ENCODE data around the gene PCNP. TPM values are rescaled to one million over a fixed set of nuclear protein-coding genes. Genes with fewer than 3 reads are reported as not detected.
"Not testable (repeated sequence)": the region's sequence is repeated elsewhere in the genome, so short reads cannot be mapped to it uniquely, and the experiment has no call there.

The PCNP gene
- total RNA-seq, 1 donor from 2014 or later = 117 TPM

- TF ChIP-seq, protein P1, sequence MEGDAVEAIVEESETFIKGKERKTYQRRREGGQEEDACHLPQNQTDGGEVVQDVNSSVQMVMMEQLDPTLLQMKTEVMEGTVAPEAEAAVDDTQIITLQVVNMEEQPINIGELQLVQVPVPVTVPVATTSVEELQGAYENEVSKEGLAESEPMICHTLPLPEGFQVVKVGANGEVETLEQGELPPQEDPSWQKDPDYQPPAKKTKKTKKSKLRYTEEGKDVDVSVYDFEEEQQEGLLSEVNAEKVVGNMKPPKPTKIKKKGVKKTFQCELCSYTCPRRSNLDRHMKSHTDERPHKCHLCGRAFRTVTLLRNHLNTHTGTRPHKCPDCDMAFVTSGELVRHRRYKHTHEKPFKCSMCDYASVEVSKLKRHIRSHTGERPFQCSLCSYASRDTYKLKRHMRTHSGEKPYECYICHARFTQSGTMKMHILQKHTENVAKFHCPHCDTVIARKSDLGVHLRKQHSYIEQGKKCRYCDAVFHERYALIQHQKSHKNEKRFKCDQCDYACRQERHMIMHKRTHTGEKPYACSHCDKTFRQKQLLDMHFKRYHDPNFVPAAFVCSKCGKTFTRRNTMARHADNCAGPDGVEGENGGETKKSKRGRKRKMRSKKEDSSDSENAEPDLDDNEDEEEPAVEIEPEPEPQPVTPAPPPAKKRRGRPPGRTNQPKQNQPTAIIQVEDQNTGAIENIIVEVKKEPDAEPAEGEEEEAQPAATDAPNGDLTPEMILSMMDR (IDR thresholded peaks at IDR 0.05; ENCODE audit: unreplicated experiment) = no peak
- Mint-ChIP-seq H3K27me3 (ENCODE audit: unreplicated experiment) (peaks cover 6% of the 10 kb centered on the region), H3K9me3 (ENCODE audit: unreplicated experiment) (no peaks in the 10 kb centered on the region), H3K27ac (ENCODE audit: unreplicated experiment) (no peak overlapping the region), H3K4me1 (ENCODE audit: unreplicated experiment) (peaks cover 17% of the 10 kb centered on the region), H3K36me3 (ENCODE audit: low read depth, unreplicated experiment) (no peaks in the 10 kb centered on the region), H3K4me3 (ENCODE audit: unreplicated experiment) (no peak overlapping the region)
- no peak for DNase-seq (ENCODE audit: low spot score)
Observed at GRCh38 chr3:101535221-101535620, 38.8 kb upstream of the PCNP start.

DNA sequence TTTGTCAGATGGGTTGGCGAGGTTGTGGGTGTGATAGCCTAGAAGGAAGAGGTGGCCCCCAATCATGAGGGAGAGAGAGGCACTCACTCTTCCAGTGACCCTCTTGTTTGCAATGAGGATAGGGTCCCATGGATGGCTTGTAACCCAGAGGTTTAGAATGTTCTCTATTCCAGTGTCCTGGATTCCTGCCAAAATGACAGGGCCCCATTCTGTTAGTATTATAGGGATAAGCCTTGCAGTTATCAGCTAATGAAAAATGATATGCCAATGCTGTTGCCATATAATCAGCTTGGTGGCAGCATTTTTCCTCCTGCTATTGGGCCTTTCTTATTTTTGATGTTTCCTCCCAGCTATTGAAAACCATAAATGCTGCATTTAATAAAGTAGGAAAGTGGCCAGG is 37.7 kb upstream of the PCNP start:
- no peaks in the 10 kb centered on the region for H3K9me3 Mint-ChIP-seq (ENCODE audit: unreplicated experiment)
- H3K27me3 Mint-ChIP-seq (ENCODE audit: unreplicated experiment) = peaks cover 6% of the 10 kb centered on the region
- no peak overlapping the region for H3K4me3 Mint-ChIP-seq (ENCODE audit: unreplicated experiment)
- H3K36me3 Mint-ChIP-seq (ENCODE audit: low read depth, unreplicated experiment) = no peaks in the 10 kb centered on the region
- H3K27ac Mint-ChIP-seq (ENCODE audit: unreplicated experiment) = no peak overlapping the region
- TF ChIP-seq, protein P1 (IDR thresholded peaks at IDR 0.05; ENCODE audit: unreplicated experiment) = no peak
- DNase-seq (ENCODE audit: low spot score) = no peak
- H3K4me1 Mint-ChIP-seq (ENCODE audit: unreplicated experiment) = peaks cover 12% of the 10 kb centered on the region

GRCh38 chr3:101536955-101537354 is 37.0 kb upstream of the PCNP start:
- H3K4me1 Mint-ChIP-seq (ENCODE audit: unreplicated experiment); DNase-seq (ENCODE audit: low spot score); H3K27me3 Mint-ChIP-seq (ENCODE audit: unreplicated experiment); H3K36me3 Mint-ChIP-seq (ENCODE audit: low read depth, unreplicated experiment); H3K9me3 Mint-ChIP-seq (ENCODE audit: unreplicated experiment); H3K4me3 Mint-ChIP-seq (ENCODE audit: unreplicated experiment); H3K27ac Mint-ChIP-seq (ENCODE audit: unreplicated experiment): not testable (repeated sequence)

GRCh38 chr3:101542957-101543356 is 31.0 kb upstream of the PCNP start:
- TF ChIP-seq, protein P1 (IDR thresholded peaks at IDR 0.05; ENCODE audit: unreplicated experiment) = no peak
- H3K36me3 Mint-ChIP-seq (ENCODE audit: low read depth, unreplicated experiment) = no peaks in the 10 kb centered on the region
- H3K4me1 Mint-ChIP-seq (ENCODE audit: unreplicated experiment) = no peaks in the 10 kb centered on the region
- H3K27ac Mint-ChIP-seq (ENCODE audit: unreplicated experiment) = no peak overlapping the region
- no peaks in the 10 kb centered on the region for H3K9me3 Mint-ChIP-seq (ENCODE audit: unreplicated experiment)
- no peak for DNase-seq (ENCODE audit: low spot score)
- H3K27me3 Mint-ChIP-seq (ENCODE audit: unreplicated experiment) = peaks cover 3% of the 10 kb centered on the region
- H3K4me3 Mint-ChIP-seq (ENCODE audit: unreplicated experiment) = no peak overlapping the region

DNA sequence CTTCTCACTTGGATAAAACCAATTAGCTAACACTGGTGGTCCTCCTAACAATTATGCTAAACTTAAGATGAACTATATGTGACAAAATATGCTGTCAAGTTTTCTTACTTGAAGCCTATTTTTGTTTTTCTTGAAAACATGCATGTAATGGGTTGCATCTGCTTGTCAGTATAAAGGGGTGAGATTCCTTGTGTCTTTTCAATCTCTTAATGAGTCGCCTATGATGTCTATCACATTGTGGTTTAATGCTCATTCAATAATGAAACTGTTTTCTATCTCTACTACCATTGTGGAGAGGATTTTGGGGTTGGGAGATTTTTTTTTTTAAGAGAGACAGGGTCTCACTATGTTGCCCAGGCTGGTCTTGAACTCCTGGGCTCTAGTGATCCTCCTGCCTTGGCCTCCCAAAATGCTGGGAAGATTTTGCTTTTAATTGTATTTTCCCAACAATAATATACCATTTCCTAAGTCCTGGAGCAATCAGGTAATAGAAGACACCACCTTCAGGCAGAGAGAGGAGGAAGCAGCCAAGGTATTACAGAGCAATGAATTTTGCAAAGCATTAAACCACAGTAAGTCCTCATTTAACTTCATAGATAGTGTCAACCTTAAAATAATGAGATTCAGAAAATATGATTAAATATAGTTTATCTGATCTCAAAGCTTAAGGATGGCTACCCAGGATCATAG is 29.7 kb upstream of the PCNP start:
- Mint-ChIP-seq H3K27me3 (ENCODE audit: unreplicated experiment) (no peaks in the 10 kb centered on the region), H3K36me3 (ENCODE audit: low read depth, unreplicated experiment) (no peaks in the 10 kb centered on the region), H3K4me3 (ENCODE audit: unreplicated experiment) (no peak overlapping the region), H3K9me3 (ENCODE audit: unreplicated experiment) (no peaks in the 10 kb centered on the region), H3K27ac (ENCODE audit: unreplicated experiment) (no peak overlapping the region), H3K4me1 (ENCODE audit: unreplicated experiment) (no peaks in the 10 kb centered on the region)
- DNase-seq (ENCODE audit: low spot score) = no peak
- TF ChIP-seq, protein P1 (IDR thresholded peaks at IDR 0.05; ENCODE audit: unreplicated experiment) = no peak

Data from endothelial cell (in vitro differentiated cells).